Parathyroid adenoma (tissue), 2 donors: ENCODE data around the gene STAB2.

Source experiments
- H2AFZ ChIP-seq: fragments of 300-600 bp; sonication (generic); one replicate; pipeline ENCODE4 v1.7.0; 2017; ENCODE audit warnings: antibody characterized with exemption, mild to moderate bottlenecking
- H3K27ac ChIP-seq: fragments of 300-600 bp; sonication (generic); one replicate; pipeline ENCODE4 v1.7.0; 2017
- H3K27me3 ChIP-seq: fragments of 300-600 bp; sonication (generic); one replicate; pipeline ENCODE4 v1.7.0; 2017; ENCODE audit warnings: low read length; ENCODE audit not compliant: control insufficient read depth, insufficient read depth
- H3K36me3 ChIP-seq: fragments of 300-600 bp; sonication (generic); one replicate; pipeline ENCODE4 v1.7.0; 2017; ENCODE audit warnings: low read length; ENCODE audit not compliant: control insufficient read depth, insufficient read depth
- H3K4me1 ChIP-seq: fragments of 300-600 bp; sonication (generic); one replicate; pipeline ENCODE4 v1.7.0; 2017; ENCODE audit warnings: control low read depth
- H3K4me2 ChIP-seq: fragments of 300-600 bp; sonication (generic); one replicate; pipeline ENCODE4 v1.7.0; 2017; ENCODE audit warnings: low read length
- H3K4me3 ChIP-seq: fragments of 300-600 bp; sonication (generic); one replicate; pipeline ENCODE4 v1.7.0; 2017; ENCODE audit warnings: low read depth, low read length
- H3K79me2 ChIP-seq: fragments of 300-600 bp; sonication (generic); one replicate; pipeline ENCODE4 v1.7.0; 2017; ENCODE audit warnings: control low read depth
- H3K9ac ChIP-seq: fragments of 300-600 bp; sonication (generic); one replicate; pipeline ENCODE4 v1.7.0; 2017; ENCODE audit warnings: mild to moderate bottlenecking
- H3K9me3 ChIP-seq: fragments of 300-600 bp; sonication (generic); one replicate; pipeline ENCODE4 v1.7.0; 2017; ENCODE audit warnings: low read length; ENCODE audit not compliant: control insufficient read depth
- TF ChIP-seq, protein P1 (sequence below): fragments of 300-600 bp; sonication (generic); IDR thresholded peaks from one replicate; pipeline ENCODE4 v1.7.0; 2017; ENCODE audit warnings: antibody characterized with exemption, mild to moderate bottlenecking
- donor health status: primary hyperparathyroidism.

The STAB2 gene

DNA sequence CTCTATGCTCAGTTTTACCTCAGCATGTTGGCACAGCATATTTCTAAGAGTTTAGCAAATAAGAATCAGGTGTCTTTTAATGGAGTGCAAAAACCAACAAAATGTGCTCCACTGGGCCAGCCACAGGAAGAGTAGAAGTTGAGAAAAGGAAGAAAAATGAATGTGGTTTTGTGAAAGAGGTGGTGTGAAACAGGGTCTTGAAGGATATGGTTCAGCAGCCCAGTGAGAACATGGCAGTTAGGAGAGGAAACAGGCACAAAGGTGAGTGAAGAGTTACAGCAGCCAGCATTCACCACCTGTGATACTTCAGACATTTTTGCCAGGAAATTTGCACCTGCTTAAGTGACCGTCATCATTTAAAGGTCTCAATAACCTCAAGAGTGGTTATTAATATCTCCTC, 2.4 kb downstream of the STAB2 start:
- no peak overlapping the region for H2AFZ ChIP-seq
- no peaks in the 10 kb centered on the region for H3K27me3 ChIP-seq
- no peak overlapping the region for H3K4me3 ChIP-seq
- no peaks in the 10 kb centered on the region for H3K79me2 ChIP-seq
- H3K9ac ChIP-seq, result no peak overlapping the region
- no peaks in the 10 kb centered on the region for H3K9me3 ChIP-seq
- no peaks in the 10 kb centered on the region for H3K4me1 ChIP-seq
- no peak overlapping the region for H3K27ac ChIP-seq
- no peaks in the 10 kb centered on the region for H3K36me3 ChIP-seq
- H3K4me2 ChIP-seq, result no peak overlapping the region
- TF ChIP-seq, protein P1, sequence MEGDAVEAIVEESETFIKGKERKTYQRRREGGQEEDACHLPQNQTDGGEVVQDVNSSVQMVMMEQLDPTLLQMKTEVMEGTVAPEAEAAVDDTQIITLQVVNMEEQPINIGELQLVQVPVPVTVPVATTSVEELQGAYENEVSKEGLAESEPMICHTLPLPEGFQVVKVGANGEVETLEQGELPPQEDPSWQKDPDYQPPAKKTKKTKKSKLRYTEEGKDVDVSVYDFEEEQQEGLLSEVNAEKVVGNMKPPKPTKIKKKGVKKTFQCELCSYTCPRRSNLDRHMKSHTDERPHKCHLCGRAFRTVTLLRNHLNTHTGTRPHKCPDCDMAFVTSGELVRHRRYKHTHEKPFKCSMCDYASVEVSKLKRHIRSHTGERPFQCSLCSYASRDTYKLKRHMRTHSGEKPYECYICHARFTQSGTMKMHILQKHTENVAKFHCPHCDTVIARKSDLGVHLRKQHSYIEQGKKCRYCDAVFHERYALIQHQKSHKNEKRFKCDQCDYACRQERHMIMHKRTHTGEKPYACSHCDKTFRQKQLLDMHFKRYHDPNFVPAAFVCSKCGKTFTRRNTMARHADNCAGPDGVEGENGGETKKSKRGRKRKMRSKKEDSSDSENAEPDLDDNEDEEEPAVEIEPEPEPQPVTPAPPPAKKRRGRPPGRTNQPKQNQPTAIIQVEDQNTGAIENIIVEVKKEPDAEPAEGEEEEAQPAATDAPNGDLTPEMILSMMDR, result no peak

DNA sequence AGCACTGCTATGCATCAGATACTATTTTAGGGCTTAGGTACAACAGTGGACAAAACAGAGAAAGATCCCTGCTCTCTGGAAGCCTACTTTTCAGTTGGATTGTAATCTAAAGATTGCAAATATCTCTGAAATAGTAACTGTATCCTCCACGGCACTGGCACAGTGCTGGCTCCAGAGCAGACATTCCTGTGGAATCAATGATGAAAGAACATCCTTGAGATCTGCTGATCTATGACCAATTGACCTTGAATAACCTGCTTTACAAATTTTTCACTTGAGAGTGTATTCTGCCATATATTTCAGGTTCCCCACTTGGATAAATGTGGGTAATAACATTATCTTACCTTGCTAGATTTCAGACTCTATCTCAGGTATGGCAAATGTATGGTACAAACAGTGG, 3.2 kb downstream of the STAB2 start:
- Histone ChIP-seq H3K4me3 (no peak overlapping the region), H3K27ac (no peak overlapping the region), H3K9me3 (no peaks in the 10 kb centered on the region), H3K79me2 (no peaks in the 10 kb centered on the region), H3K27me3 (no peaks in the 10 kb centered on the region), H3K4me2 (no peak overlapping the region), H2AFZ (no peak overlapping the region), H3K36me3 (no peaks in the 10 kb centered on the region), H3K4me1 (no peaks in the 10 kb centered on the region), H3K9ac (no peak overlapping the region)
- TF ChIP-seq, protein P1, result no peak

DNA sequence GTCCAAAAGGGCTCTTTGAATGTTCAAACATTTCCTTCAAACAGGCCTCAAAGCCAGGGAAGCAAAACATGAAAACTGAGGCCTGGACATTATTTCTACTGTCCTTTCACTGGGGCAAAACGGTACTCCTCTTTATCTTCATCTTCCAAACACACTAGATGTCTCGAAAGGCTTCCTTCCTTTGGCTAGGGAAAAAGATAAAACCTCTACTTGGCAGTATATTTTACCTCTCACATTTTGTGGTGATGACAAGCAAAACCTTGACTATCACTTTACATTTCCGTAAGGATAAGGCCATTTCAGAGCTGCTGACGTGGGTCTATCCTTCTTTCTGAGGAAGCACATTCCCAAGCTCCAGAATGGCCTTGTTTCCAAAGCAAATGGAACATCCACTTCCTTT, 9.9 kb downstream of the STAB2 start:
- TF ChIP-seq, protein P1, result no peak
- no peaks in the 10 kb centered on the region for H3K9me3 ChIP-seq
- H3K27me3 ChIP-seq, result no peaks in the 10 kb centered on the region
- no peak overlapping the region for H3K4me2 ChIP-seq
- no peaks in the 10 kb centered on the region for H3K79me2 ChIP-seq
- no peak overlapping the region for H3K4me3 ChIP-seq
- no peaks in the 10 kb centered on the region for H3K4me1 ChIP-seq
- H3K9ac ChIP-seq, result no peak overlapping the region
- no peak overlapping the region for H2AFZ ChIP-seq
- H3K36me3 ChIP-seq, result no peaks in the 10 kb centered on the region
- H3K27ac ChIP-seq, result no peak overlapping the region

GRCh38 chr12:103599274-103599673, 12.2 kb downstream of the STAB2 start:
- no peak overlapping the region for H3K4me3 ChIP-seq
- no peaks in the 10 kb centered on the region for H3K27me3 ChIP-seq
- no peak overlapping the region for H3K4me2 ChIP-seq
- no peak overlapping the region for H3K9ac ChIP-seq
- no peaks in the 10 kb centered on the region for H3K9me3 ChIP-seq
- no peaks in the 10 kb centered on the region for H3K79me2 ChIP-seq
- H3K36me3 ChIP-seq, result no peaks in the 10 kb centered on the region
- no peak overlapping the region for H3K27ac ChIP-seq
- H3K4me1 ChIP-seq, result no peaks in the 10 kb centered on the region
- H2AFZ ChIP-seq, result no peak overlapping the region
- TF ChIP-seq, protein P1, result no peak

DNA sequence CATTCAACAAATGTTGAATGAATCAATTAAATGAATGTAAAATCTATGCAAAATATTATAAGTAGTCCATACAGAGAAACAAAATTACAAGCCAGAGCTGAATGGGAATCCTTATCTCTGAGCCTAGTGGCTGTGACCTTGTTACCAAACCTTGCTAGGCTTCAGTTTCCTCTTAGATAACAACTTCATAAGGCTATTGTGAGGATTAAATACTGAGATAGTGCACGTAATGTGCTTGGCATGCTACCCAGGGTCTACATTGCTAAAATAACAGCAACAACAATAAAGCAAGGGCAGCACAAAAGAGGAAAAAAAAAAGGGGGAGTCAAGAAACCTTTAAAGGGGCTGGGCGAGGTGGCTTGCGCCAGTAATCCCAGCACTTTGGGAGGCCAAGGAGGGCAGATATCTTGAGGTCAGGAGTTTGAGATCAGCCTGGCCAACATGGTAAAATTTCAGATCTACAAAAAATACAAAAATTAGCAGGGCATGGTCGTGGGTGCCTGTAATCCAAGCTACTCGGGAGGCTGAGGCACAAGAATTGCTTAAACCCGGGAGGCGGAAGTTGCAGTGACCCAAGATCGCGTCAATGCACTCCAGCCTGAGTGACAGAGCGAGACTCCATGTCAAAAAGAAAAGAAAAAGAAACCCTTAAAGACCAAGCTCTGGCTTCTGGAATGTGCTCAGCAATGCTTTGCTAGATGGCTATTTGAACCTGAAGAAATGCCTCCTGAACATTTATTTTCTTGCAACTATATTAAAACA, 14.1 kb downstream of the STAB2 start:
- no peaks in the 10 kb centered on the region for H3K79me2 ChIP-seq
- H3K4me1 ChIP-seq, result no peaks in the 10 kb centered on the region
- H3K9ac ChIP-seq, result no peak overlapping the region
- no peak overlapping the region for H3K4me2 ChIP-seq
- H2AFZ ChIP-seq, result no peak overlapping the region
- H3K27me3 ChIP-seq, result no peaks in the 10 kb centered on the region
- TF ChIP-seq, protein P1, result no peak
- no peak overlapping the region for H3K27ac ChIP-seq
- no peaks in the 10 kb centered on the region for H3K36me3 ChIP-seq
- H3K9me3 ChIP-seq, result no peaks in the 10 kb centered on the region
- no peak overlapping the region for H3K4me3 ChIP-seq
